Measurements from ENCODE around the gene BCAM.

Gene BCAM

DNA sequence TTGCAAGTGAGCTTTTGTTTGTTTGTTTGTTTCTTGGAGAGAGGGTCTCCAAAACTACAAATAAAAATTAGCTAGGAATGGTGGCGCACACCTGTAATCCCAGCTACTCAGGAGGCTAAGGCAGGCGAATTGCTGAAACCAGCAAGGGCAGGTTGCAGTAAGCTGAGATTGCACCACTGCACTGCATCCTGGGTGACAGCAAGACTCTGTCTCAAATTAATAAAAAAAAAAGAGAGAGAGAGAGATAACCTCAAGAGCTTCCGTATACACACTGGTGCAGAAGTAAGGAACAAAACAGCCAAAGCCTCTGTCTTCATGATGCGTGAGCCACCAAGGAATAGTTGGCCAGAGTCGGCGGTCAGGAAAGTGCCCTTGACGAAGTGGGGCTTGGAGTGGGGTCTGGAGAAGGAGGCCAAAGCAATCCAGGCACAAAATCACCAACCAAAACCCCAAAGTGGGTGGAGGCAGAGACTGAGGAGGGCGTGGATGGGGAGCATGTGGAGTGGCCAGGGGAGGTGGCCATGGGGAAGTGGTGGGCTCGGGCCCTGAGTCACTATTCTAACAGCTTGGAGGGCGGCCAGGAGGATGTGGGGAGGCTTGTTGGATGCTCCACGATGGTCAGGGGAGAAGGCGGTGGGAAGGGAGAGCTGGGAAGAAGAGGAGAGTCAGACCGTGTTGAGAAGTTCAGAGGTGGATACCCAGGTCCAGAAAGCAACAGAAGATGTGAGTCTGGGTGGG, 61.0 kb downstream of the BCAM start:
- TF ChIP-seq, protein P1, sequence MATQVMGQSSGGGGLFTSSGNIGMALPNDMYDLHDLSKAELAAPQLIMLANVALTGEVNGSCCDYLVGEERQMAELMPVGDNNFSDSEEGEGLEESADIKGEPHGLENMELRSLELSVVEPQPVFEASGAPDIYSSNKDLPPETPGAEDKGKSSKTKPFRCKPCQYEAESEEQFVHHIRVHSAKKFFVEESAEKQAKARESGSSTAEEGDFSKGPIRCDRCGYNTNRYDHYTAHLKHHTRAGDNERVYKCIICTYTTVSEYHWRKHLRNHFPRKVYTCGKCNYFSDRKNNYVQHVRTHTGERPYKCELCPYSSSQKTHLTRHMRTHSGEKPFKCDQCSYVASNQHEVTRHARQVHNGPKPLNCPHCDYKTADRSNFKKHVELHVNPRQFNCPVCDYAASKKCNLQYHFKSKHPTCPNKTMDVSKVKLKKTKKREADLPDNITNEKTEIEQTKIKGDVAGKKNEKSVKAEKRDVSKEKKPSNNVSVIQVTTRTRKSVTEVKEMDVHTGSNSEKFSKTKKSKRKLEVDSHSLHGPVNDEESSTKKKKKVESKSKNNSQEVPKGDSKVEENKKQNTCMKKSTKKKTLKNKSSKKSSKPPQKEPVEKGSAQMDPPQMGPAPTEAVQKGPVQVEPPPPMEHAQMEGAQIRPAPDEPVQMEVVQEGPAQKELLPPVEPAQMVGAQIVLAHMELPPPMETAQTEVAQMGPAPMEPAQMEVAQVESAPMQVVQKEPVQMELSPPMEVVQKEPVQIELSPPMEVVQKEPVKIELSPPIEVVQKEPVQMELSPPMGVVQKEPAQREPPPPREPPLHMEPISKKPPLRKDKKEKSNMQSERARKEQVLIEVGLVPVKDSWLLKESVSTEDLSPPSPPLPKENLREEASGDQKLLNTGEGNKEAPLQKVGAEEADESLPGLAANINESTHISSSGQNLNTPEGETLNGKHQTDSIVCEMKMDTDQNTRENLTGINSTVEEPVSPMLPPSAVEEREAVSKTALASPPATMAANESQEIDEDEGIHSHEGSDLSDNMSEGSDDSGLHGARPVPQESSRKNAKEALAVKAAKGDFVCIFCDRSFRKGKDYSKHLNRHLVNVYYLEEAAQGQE (IDR thresholded peaks at IDR 0.05; ENCODE audit: insufficient read depth in 1 of 2, low read depth in 2 of 2, low read length in 2 of 2) = no peak
- TF ChIP-seq SIN3A (IDR thresholded peaks at IDR 0.05; ENCODE audit: borderline replicate concordance, insufficient read depth, low read length) = no peak
- TF ChIP-seq POLR2AphosphoS5 (IDR thresholded peaks at IDR 0.05; ENCODE audit: low read depth, low read length) = no peak
- TF ChIP-seq TAF1 (IDR thresholded peaks at IDR 0.05; ENCODE audit: borderline replicate concordance, insufficient read depth, low read length) = no peak
- TF ChIP-seq FOXP2 (optimal IDR thresholded peaks at IDR 0.05; ENCODE audit: borderline replicate concordance, extremely low read depth, extremely low read length, insufficient read depth) = no peak
